GM10266 (cell line): ENCODE results near the gene RND1.
"Not testable (repeated sequence)": the region's sequence is repeated elsewhere in the genome, so short reads cannot be mapped to it uniquely, and the experiment has no call there.

Experiments used
- DNase-seq: peaks from one replicate; pipeline ENCODE4 v3.0.0; 2012; ENCODE audit errors: extremely low spot score
- CTCF ChIP-seq: IDR thresholded peaks from 2 replicates; pipeline ENCODE4 v1.5.1; 2012; ENCODE audit warnings: mild to moderate bottlenecking, low read depth; ENCODE audit not compliant: control insufficient read depth, insufficient read depth; ENCODE audit errors: missing control alignments

The RND1 gene

GRCh38 chr12:48881686-48882314 is 16.1 kb upstream of the RND1 start:
- DNase-seq = no peak
- TF ChIP-seq CTCF = no peak

- DNase-seq = no peak
- TF ChIP-seq CTCF = no peak
Measured at GRCh38 chr12:48880647-48881046, 15.0 kb upstream of the RND1 start.

- TF ChIP-seq CTCF = no peak
Measured at GRCh38 chr12:48878548-48878947, 12.9 kb upstream of the RND1 start.

GRCh38 chr12:48875944-48876515 is 10.4 kb upstream of the RND1 start:
- no peak for DNase-seq
- no peak for TF ChIP-seq CTCF

More at GRCh38 chr12:48878548-48878947, 12.9 kb upstream of the RND1 start:
- no peak for DNase-seq

- not testable (repeated sequence) for DNase-seq
Measured at GRCh38 chr12:48873534-48873933, 7.9 kb upstream of the RND1 start.

GRCh38 chr12:48873096-48873495 is 7.4 kb upstream of the RND1 start:
- DNase-seq = no peak
- TF ChIP-seq CTCF = no peak

GRCh38 chr12:48869191-48869590 is 3.5 kb upstream of the RND1 start:
- no peak for DNase-seq
- TF ChIP-seq CTCF = no peak

GRCh38 chr12:48868451-48868850 is 2.8 kb upstream of the RND1 start:
- DNase-seq = no peak
- TF ChIP-seq CTCF = no peak
